IPS-18c (cell line): ENCODE results near the gene KRTAP5-6.

Source experiments
- H3K4me3 ChIP-seq: 2 replicates; pipeline ENCODE4 v1.7.0; 2013; ENCODE audit warnings: low read depth, mild to moderate bottlenecking, low read length, moderate library complexity; ENCODE audit not compliant: insufficient read depth
- H3K9me3 ChIP-seq: one replicate; pipeline ENCODE4 v1.6.1; 2013; ENCODE audit warnings: mild to moderate bottlenecking, low read length, moderate library complexity; ENCODE audit not compliant: control insufficient read depth, insufficient read depth

The KRTAP5-6 gene

GRCh38 chr11:1714908-1715885 is 18.2 kb downstream of the KRTAP5-6 start:
- Histone ChIP-seq H3K9me3 (peaks cover 6% of the 10 kb centered on the region), H3K4me3 (no peak overlapping the region)

- peaks cover 4% of the 10 kb centered on the region for H3K9me3 ChIP-seq
- H3K4me3 ChIP-seq, result no peak overlapping the region
Observed at GRCh38 chr11:1717745-1718144, 20.8 kb downstream of the KRTAP5-6 start.

- H3K9me3 ChIP-seq, result peaks cover 4% of the 10 kb centered on the region
- no peak overlapping the region for H3K4me3 ChIP-seq
Observed at GRCh38 chr11:1718326-1718725, 21.3 kb downstream of the KRTAP5-6 start.

DNA sequence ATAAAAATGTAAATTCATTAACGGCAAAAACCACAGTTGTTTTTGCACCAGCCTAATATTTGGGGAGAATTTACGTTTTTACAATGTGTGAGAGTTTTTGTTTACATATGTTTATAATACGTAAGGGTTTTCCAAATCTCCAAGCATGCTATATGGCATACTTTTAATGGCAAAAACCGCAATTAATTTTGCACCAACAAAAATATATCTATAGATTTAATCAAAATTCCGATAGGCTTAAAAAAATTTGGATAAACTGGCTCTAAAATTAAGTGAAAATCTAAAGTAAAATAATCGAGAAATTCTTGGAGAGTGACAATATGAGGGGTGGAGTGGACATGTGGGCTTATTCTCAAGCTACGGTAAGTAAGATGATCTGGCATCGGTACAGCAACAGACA is 22.8 kb downstream of the KRTAP5-6 start:
- Histone ChIP-seq H3K9me3 (peaks cover 2% of the 10 kb centered on the region), H3K4me3 (no peak overlapping the region)

DNA sequence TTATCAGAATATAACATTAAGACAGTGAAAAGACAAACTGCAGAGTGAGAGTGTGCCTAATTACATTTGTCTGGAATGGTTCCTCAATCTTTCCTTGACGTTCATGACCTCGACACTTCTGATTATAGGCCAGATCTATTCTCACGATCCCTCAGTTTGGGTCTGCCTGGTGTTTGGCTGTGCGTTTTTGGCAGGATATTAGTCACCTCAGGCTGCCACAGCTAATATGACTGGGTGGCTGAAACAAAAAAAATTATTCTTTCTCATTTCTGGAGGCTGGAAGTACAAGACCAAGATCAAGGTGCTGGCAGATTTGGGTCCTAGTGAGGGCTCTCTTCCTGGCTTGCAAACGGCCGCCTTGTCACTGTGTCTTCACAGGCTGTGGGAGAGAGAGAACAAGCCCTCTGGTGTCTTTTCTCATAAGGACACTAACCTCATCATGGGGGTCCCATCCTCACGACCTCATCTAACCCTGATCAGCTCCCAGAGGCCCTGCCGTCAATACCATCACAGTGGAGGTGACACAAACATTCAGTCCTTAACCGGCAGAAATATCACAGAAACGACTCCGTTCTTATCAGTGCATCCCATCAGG is 30.2 kb downstream of the KRTAP5-6 start:
- H3K9me3 ChIP-seq, result no peaks in the 10 kb centered on the region
- H3K4me3 ChIP-seq, result no peak overlapping the region

DNA sequence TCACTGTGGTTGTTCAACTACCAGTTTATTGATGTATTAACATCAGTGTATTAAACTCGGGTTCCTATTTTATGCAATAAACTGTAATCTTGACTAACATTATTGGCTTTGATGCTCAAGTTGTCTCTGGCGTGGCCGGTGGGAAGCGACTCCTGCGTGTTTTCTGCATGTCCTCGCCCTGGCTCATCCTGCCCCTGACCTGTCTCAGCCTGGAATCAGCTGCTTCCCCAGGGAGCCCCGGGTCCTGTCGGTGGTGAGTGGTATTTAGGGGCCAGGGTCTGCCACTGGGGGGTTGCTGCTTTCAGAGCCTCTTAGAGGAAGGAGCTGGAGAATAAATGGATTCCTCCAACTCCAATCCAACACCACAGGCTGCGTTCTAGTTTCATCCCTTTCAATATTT is 30.9 kb downstream of the KRTAP5-6 start:
- H3K4me3 ChIP-seq, result no peak overlapping the region
- H3K9me3 ChIP-seq, result no peaks in the 10 kb centered on the region

- H3K4me3 ChIP-seq, result no peak overlapping the region
- no peaks in the 10 kb centered on the region for H3K9me3 ChIP-seq
Observed at GRCh38 chr11:1728301-1728700, 31.3 kb downstream of the KRTAP5-6 start.

DNA sequence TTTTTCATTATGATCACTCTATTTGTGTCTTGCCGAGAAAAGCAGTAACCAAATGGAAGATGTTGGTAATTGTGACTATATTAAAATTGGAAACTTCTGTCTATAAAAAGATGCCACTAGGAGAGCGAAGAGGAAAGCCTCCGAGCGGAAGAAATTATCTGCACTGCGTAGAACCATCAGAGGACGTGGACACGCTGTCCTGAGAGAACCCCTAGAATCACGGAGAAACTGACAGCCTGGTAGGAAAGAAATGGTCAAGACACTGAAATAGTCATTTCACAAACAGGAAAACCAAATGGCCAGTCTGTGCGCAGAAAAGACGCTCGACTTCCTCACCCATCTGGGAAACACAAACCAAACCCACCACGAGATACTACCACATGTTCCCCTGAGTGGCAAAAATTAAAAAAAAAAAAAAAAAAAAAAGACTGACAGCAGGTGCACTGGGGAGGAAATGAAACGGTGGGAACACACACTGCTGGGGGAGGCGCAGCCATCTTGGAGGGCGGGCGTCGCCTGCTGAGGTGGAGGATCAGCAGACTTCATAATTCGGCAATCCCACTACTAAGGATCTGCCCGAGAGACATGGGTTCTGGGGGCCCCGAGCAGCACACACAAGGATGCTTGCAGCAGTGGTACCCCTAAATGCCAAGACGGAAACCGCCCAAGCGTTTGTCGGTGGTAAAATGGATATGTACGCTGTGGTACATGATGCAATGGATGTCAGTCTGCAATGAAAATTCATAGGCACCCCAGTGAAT is 32.1 kb downstream of the KRTAP5-6 start:
- Histone ChIP-seq H3K4me3 (no peak overlapping the region), H3K9me3 (no peaks in the 10 kb centered on the region)

- Histone ChIP-seq H3K4me3 (no peak overlapping the region), H3K9me3 (no peaks in the 10 kb centered on the region)
Observed at GRCh38 chr11:1729692-1730011, 32.7 kb downstream of the KRTAP5-6 start.

DNA sequence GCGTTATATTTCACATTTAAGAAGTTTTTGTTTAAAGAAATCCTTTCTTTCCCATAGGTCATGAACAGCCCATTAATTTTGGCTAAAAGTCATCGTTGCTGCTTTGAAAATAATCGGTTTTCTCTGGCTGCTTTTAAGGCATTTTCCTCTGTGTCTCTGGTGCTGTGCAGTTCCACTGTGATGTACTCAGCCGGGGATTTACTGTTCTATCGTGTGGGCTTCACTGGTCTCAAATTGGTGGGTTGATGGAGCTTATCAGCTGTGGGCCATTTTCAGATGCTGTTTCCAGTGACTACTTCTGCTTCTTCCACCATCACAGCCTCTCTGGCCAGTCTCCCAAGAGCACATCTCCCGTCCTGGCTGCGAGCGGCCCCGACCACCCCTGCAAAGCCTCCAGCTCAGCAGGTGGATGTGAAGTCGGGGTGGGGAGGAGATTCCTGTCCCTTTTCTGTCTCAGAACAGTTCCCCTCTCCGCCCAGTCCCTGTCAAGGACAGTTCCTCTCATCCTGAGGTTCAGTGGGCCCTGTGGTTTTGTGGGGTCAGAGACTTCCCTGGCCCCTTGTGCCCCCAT is 33.1 kb downstream of the KRTAP5-6 start:
- Histone ChIP-seq H3K9me3 (no peaks in the 10 kb centered on the region), H3K4me3 (no peak overlapping the region)

DNA sequence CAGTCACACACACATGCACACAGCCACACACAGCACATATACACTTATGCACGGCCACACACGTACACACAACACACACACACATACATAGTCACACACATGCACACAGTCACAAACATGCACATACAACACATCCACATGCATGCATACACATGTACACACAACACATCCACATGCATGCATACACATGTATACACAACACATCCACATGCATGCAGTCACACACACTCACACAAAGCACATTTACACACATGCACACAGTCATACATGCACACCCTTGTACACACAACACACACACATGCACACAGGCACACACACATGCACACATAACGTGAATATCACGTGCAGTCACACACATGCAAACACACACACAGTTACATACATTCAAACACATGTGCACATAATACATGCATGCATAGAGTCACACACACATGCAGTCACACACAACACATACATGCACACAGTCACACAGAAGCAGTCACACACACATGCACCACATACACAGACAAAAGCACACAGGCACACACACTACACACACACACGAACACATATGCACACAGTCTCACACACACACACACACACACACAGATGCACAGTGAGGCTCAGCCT is 34.6 kb downstream of the KRTAP5-6 start:
- Histone ChIP-seq H3K4me3 (no peak overlapping the region), H3K9me3 (no peaks in the 10 kb centered on the region)

DNA sequence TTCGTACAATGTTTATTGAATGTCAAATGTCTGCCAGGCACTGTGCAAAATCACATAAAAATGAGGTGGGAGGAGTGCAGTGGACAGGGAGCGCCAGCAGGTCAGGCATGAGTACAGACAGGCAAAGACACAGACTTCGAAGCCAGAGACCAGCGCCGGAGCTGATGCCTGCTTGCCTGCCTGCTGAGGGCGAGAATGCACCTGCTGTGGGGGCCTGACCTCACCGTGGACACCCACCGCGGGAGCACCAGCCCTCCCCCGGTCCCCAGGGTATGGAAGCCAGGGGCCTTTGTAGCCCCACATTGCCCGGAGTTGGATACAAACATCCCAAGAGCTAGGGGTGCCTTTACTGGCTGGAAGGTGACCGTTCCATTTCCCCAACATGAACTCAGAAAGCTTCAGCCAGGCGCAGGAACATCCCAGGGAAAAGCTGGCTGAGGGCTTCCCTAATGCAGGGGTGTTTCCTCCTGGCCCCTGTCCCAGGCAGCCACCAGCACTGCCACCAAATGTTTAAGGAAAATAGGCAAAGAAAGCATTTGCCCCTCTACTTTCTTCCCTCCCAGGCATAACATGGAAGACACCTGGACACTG is 35.5 kb downstream of the KRTAP5-6 start:
- H3K4me3 ChIP-seq, result no peak overlapping the region
- no peaks in the 10 kb centered on the region for H3K9me3 ChIP-seq

- Histone ChIP-seq H3K9me3 (no peaks in the 10 kb centered on the region), H3K4me3 (no peak overlapping the region)
Observed at GRCh38 chr11:1733009-1733715, 36.2 kb downstream of the KRTAP5-6 start.

GRCh38 chr11:1733716-1734640 is 37.0 kb downstream of the KRTAP5-6 start:
- Histone ChIP-seq H3K9me3 (no peaks in the 10 kb centered on the region), H3K4me3 (no peak overlapping the region)

GRCh38 chr11:1734641-1735081 is 37.7 kb downstream of the KRTAP5-6 start:
- Histone ChIP-seq H3K9me3 (no peaks in the 10 kb centered on the region), H3K4me3 (no peak overlapping the region)
